Upper lobe of left lung (tissue), 6 donors: ENCODE measurements around the gene GATA1. TPM values are rescaled to one million over a fixed set of nuclear protein-coding genes. Genes with fewer than 3 reads are reported as not detected.
A peak's percentile ranks its signal among the peaks of the same experiment; 100 is the strongest.

Experiments
- ATAC-seq, 2 donors: fragments of 200-7000 bp; cut with Tn5 transposase; one replicate each; pipeline ENCODE4 v1.9.1; 2022; ENCODE audit warnings: mild to moderate bottlenecking in 2 of 2, moderate library complexity in 2 of 2; ENCODE audit not compliant: low FRiP score in 2 of 2
- DNase-seq, 2 donors: peaks; one replicate each; pipeline ENCODE4 v3.0.0-alpha.2; 2019 to 2020
- H3K27ac ChIP-seq, 4 donors: fragments of 200-600 bp; sonication (generic); one replicate each; pipeline ENCODE4 v1.5.1; 2016 to 2019
- H3K27me3 ChIP-seq, 4 donors: fragments of 200-600 bp; sonication (generic); one replicate each; pipeline ENCODE4 v1.5.1; 2017 to 2019
- H3K36me3 ChIP-seq, 4 donors: fragments of 200-600 bp; sonication (generic); one replicate each; pipeline ENCODE4 v1.5.1; 2016 to 2019
- H3K4me1 ChIP-seq, 4 donors: fragments of 200-600 bp; sonication (generic); one replicate each; pipeline ENCODE4 v1.5.1; 2018 to 2019
- H3K4me3 ChIP-seq, 4 donors: fragments of 200-600 bp; sonication (generic); one replicate each; pipeline ENCODE4 v1.5.1; 2017 to 2019; ENCODE audit warnings: mild to moderate bottlenecking in 2 of 4, moderate library complexity in 1 of 4
- H3K9me3 ChIP-seq, 4 donors: fragments of 200-600 bp; sonication (generic); one replicate each; pipeline ENCODE4 v1.5.1; 2018 to 2019
- CTCF ChIP-seq, 6 experiments: fragments of 450-650 bp in 4 of 6; fragments of 200-600 bp in 2 of 6; sonication (generic) in 2 of 6; IDR thresholded peaks; one replicate each; pipeline ENCODE4 v1.5.1; 2016 to 2019; ENCODE audit warnings: antibody characterized with exemption in 6 of 6
- EP300 ChIP-seq, 4 donors: sonication (generic); formaldehyde crosslinking; IDR thresholded peaks; one replicate each; pipeline ENCODE4 v1.5.1; 2017; ENCODE audit warnings: antibody characterized with exemption in 4 of 4, control low read depth in 2 of 4
- POLR2A ChIP-seq, 4 donors: fragments of 450-650 bp; IDR thresholded peaks; one replicate each; pipeline ENCODE4 v1.5.1; 2016 to 2017; ENCODE audit warnings: antibody characterized with exemption in 4 of 4, mild to moderate bottlenecking in 2 of 4
- POLR2AphosphoS5 ChIP-seq, 2 donors: sonication (generic); formaldehyde crosslinking; IDR thresholded peaks; one replicate each; pipeline ENCODE4 v1.5.1; 2017; ENCODE audit warnings: antibody characterized with exemption in 2 of 2
- WGBS, 2 donors: methylation state at CpG; one replicate each; pipeline ENCODE4 v1.1.5; 2017 to 2018; 5-methylcytosine and 5-hydroxymethylcytosine counted together
- total RNA-seq, 6 donors: library from RNA; depleted of rRNA in 4 of 6; stranded (reverse); fragments of >200 nt in 4 of 6; gene quantifications; one replicate each; pipeline versions ENCODE4 v1.1.0 to v1.2.1, GENCODE V29; 2016 to 2021
- donor health status: DM: no; HTN: no; CAD: no; lungs with moderate emphysema.
- donor health status: DM: no; HTN: yes; CAD: no; lungs with severe emphysema.

The GATA1 gene
- 1 to 10 TPM in 4 of 6 donors, under 1 TPM in 1, not detected in 1; 0.49 to 3.1 (median 1.6) TPM for total RNA-seq

- no peaks in the 10 kb centered on the region for H3K9me3 ChIP-seq
- no peak within 1 kb of the TSS for H3K4me3 ChIP-seq
- ATAC-seq (no peak), DNase-seq (no peak)
- H3K27ac ChIP-seq, result no peak within 1 kb of the TSS
- no peak for TF ChIP-seq EP300 (IDR thresholded peaks at IDR 0.05)
- no peak for TF ChIP-seq POLR2A (IDR thresholded peaks at IDR 0.05)
- no peak for TF ChIP-seq CTCF (IDR thresholded peaks at IDR 0.05)
- no peaks in the 10 kb centered on the region for H3K4me1 ChIP-seq
- H3K36me3 ChIP-seq, result no peaks in the 10 kb centered on the region
- no peaks in the 10 kb centered on the region for H3K27me3 ChIP-seq
- 75% methylated on average over 6 of the region's 7 CpGs; no CpG with 5 or more reads in 1 of the 2 donors for WGBS, 2 donors
Measured at GRCh38 chrX:48786341-48786800, at the start of gene GATA1. TSS of gene GATA1 (plus strand) at chrX:48786590. CDS start at chrX:48791110, 4,520 bp downstream.

- no peaks in the 10 kb centered on the region for H3K9me3 ChIP-seq
- no peaks in the 10 kb centered on the region for H3K36me3 ChIP-seq
- no peak for ATAC-seq
- H3K4me1 ChIP-seq, result peaks cover 0 to 4% (median 1%) of the 10 kb centered on the region in 4 donors
- DNase-seq, result no peak
- 21 to 45% methylated on average over 4 to 10 of the region's 10 CpGs for WGBS, 2 donors
- peak overlapping the region in 2 of 4 donors; percentile 7 to 87 for H3K27ac ChIP-seq
- H3K4me3 ChIP-seq, result peak overlapping the region in 2 of 4 donors; percentile 52 to 60
- TF ChIP-seq EP300 (IDR thresholded peaks at IDR 0.05) (no peak), CTCF (IDR thresholded peaks at IDR 0.05) (no peak), POLR2A (IDR thresholded peaks at IDR 0.05) (no peak), POLR2AphosphoS5 (IDR thresholded peaks at IDR 0.05) (no peak)
- no peaks in the 10 kb centered on the region for H3K27me3 ChIP-seq
Measured at GRCh38 chrX:48736878-48737212, 49.5 kb upstream of the GATA1 start.

GRCh38 chrX:48737213-48737938 lies 49.0 kb upstream of the GATA1 start:
- TF ChIP-seq POLR2AphosphoS5 (IDR thresholded peaks at IDR 0.05), result peak; percentile 50 to 65
- TF ChIP-seq EP300 (IDR thresholded peaks at IDR 0.05), result no peak
- peak in 3 of 4 donors; percentile 38 to 72 (median 69) for TF ChIP-seq POLR2A (IDR thresholded peaks at IDR 0.05)
- DNase-seq (peak; percentile 88 to 93), ATAC-seq (peak; percentile 98 to 100)
- no peaks in the 10 kb centered on the region for H3K36me3 ChIP-seq
- 0 to 37% methylated on average over 3 to 48 of the region's 48 CpGs for WGBS, 2 donors
- peaks cover 0 to 4% (median 1%) of the 10 kb centered on the region in 4 donors for H3K4me1 ChIP-seq
- H3K27me3 ChIP-seq, result no peaks in the 10 kb centered on the region
- H3K4me3 ChIP-seq, result peak overlapping the region; percentile 20 to 60 (median 55)
- peak overlapping the region; percentile 87 to 93 (median 90) for H3K27ac ChIP-seq
- H3K9me3 ChIP-seq, result no peaks in the 10 kb centered on the region

GRCh38 chrX:48737940-48738339 lies 48.5 kb upstream of the GATA1 start:
- DNase-seq (no peak), ATAC-seq (no peak)
- H3K4me3 ChIP-seq, result peak overlapping the region in 3 of 4 donors; percentile 52 to 60 (median 58)
- H3K4me1 ChIP-seq, result peaks cover 0 to 4% (median 1%) of the 10 kb centered on the region in 4 donors
- no peaks in the 10 kb centered on the region for H3K9me3 ChIP-seq
- no peak for TF ChIP-seq EP300 (IDR thresholded peaks at IDR 0.05)
- no peak for TF ChIP-seq POLR2A (IDR thresholded peaks at IDR 0.05)
- TF ChIP-seq POLR2AphosphoS5 (IDR thresholded peaks at IDR 0.05), result no peak
- TF ChIP-seq CTCF (IDR thresholded peaks at IDR 0.05), result no peak
- no peaks in the 10 kb centered on the region for H3K36me3 ChIP-seq
- H3K27ac ChIP-seq, result peak overlapping the region; percentile 87 to 93 (median 90)
- no peaks in the 10 kb centered on the region for H3K27me3 ChIP-seq
- WGBS, 2 donors, result 50 to 80% methylated on average over 4 to 7 of the region's 7 CpGs

GRCh38 chrX:48741834-48742233 lies 44.6 kb upstream of the GATA1 start:
- Histone ChIP-seq H3K4me3 (no peak overlapping the region), H3K27ac (no peak overlapping the region), H3K9me3 (no peaks in the 10 kb centered on the region), H3K36me3 (no peaks in the 10 kb centered on the region), H3K27me3 (no peaks in the 10 kb centered on the region), H3K4me1 (peaks cover 0 to 4% (median 1%) of the 10 kb centered on the region in 4 donors)
- ATAC-seq, result no peak
- 90 to 97% methylated on average over 3 to 8 of the region's 8 CpGs for WGBS, 2 donors
- DNase-seq, result no peak
- TF ChIP-seq EP300 (IDR thresholded peaks at IDR 0.05) (no peak), CTCF (IDR thresholded peaks at IDR 0.05) (no peak), POLR2A (IDR thresholded peaks at IDR 0.05) (no peak), POLR2AphosphoS5 (IDR thresholded peaks at IDR 0.05) (no peak)
